Endothelial cell of umbilical vein (primary cell): ENCODE data around the gene PDE3A. TPM values are rescaled to one million over a fixed set of nuclear protein-coding genes. Genes with fewer than 3 reads are reported as not detected.

Experiments
- BruUV-seq: library from RNA; stranded (reverse); fragments of 400-500 nt; replicated peaks from 2 replicates; lab custom pipeline; 2021; lab: Mats Ljungman, UMichigan
- CTCF ChIA-PET: fragments of 300-600, 350-600 bp; sonication (Branson Sonifier 250); formaldehyde crosslinking; loops from one replicate; lab custom pipeline; 2021; ENCODE audit warnings: antibody characterized with exemption, inconsistent platforms; lab: Charles Lee
- POLR2A ChIA-PET: fragments of 300-600, 350-600 bp; sonication (Branson Sonifier 250); formaldehyde crosslinking; loops from one replicate; lab custom pipeline; 2021; ENCODE audit warnings: antibody characterized with exemption, inconsistent platforms; lab: Charles Lee
- DNase-seq: peaks from one replicate; pipeline ENCODE4 v3.0.0-alpha.2; 2011; ENCODE audit warnings: low read depth, low spot score
- FAIRE-seq: peaks from 2 replicates; lab custom pipeline; 2011; peaks lifted over from hg19 to GRCh38; lab: Jason Lieb, UNC
- H2AFZ ChIP-seq: 2 replicates; pipeline ENCODE4 v1.6.0; 2012; ENCODE audit warnings: low read depth, low read length, control low read depth, inconsistent platforms
- H3K27ac ChIP-seq: 2 replicates; pipeline ENCODE4 v1.5.1; 2011; ENCODE audit warnings: low read depth, mild to moderate bottlenecking, control low read depth, low read length, moderate library complexity; ENCODE audit not compliant: insufficient read depth
- H3K27me3 ChIP-seq, 2 experiments: 2 replicates each; pipeline versions ENCODE4 v1.6.0 to v1.6.1; 2011; ENCODE audit warnings: low read length in 2 of 2, mixed read lengths in 1 of 2; ENCODE audit not compliant: control insufficient read depth in 2 of 2, insufficient read depth in 2 of 2
- H3K36me3 ChIP-seq, 2 experiments: 2 replicates in 1 of 2; 3 replicates in 1 of 2; pipeline ENCODE4 v1.5.1; 2011; ENCODE audit warnings: low read length in 2 of 2, mild to moderate bottlenecking in 1 of 2, moderate library complexity in 1 of 2; ENCODE audit not compliant: control insufficient read depth in 2 of 2, insufficient read depth in 2 of 2; ENCODE audit errors: extremely low read depth in 1 of 2
- H3K4me1 ChIP-seq: 3 replicates; pipeline ENCODE4 v1.5.1; 2011; ENCODE audit warnings: mild to moderate bottlenecking, low read length; ENCODE audit not compliant: control insufficient read depth, insufficient read depth; ENCODE audit errors: extremely low read depth
- H3K4me2 ChIP-seq: 2 replicates; pipeline ENCODE4 v1.6.1; 2011; ENCODE audit warnings: low read length, control low read depth, mixed read lengths; ENCODE audit not compliant: insufficient read depth
- H3K4me3 ChIP-seq, 3 experiments: fragments of 200-600 bp in 1 of 3; sonication (generic), shearing (Covaris generic) in 1 of 3; replicated peaks in 1 of 3; 2 replicates each; pipeline ENCODE4 v1.5.1; 2011 to 2016; ENCODE audit warnings: control low read depth in 3 of 3, low read length in 3 of 3, mild to moderate bottlenecking in 2 of 3, inconsistent platforms in 1 of 3, low read depth in 1 of 3, moderate library complexity in 1 of 3; ENCODE audit not compliant: insufficient read depth in 1 of 3
- H3K79me2 ChIP-seq: 2 replicates; pipeline ENCODE4 v1.6.0; 2012; ENCODE audit warnings: low read length, inconsistent platforms; ENCODE audit not compliant: control insufficient read depth, insufficient read depth
- H3K9ac ChIP-seq: replicated peaks from 2 replicates; pipeline ENCODE3; 2011; ENCODE audit warnings: low read length, control low read depth; ENCODE audit not compliant: insufficient read depth; ENCODE audit errors: extremely low read depth
- H3K9me1 ChIP-seq: replicated peaks from 3 replicates; pipeline ENCODE4 v1.6.0; 2011; ENCODE audit warnings: mild to moderate bottlenecking, low read length; ENCODE audit not compliant: control insufficient read depth, insufficient read depth; ENCODE audit errors: extremely low read depth
- H3K9me3 ChIP-seq: replicated peaks from 2 replicates; pipeline ENCODE4 v1.5.1; 2012; ENCODE audit warnings: low read length, inconsistent platforms; ENCODE audit not compliant: control insufficient read depth, insufficient read depth
- H4K20me1 ChIP-seq: replicated peaks from 2 replicates; pipeline ENCODE3; 2011; ENCODE audit warnings: mild to moderate bottlenecking, low read length; ENCODE audit not compliant: control insufficient read depth, insufficient read depth; ENCODE audit errors: extremely low read depth
- EZH2 ChIP-seq: IDR thresholded peaks from 2 replicates; pipeline ENCODE4 v1.6.1; 2012; ENCODE audit warnings: borderline replicate concordance, low read depth, mild to moderate bottlenecking, moderate library complexity, low read length, inconsistent platforms; ENCODE audit not compliant: severe bottlenecking
- FOS ChIP-seq: IDR thresholded peaks from 2 replicates; pipeline ENCODE4 v1.6.1; 2011; ENCODE audit warnings: mild to moderate bottlenecking, low read length, moderate library complexity, borderline replicate concordance; ENCODE audit not compliant: insufficient read depth
- GATA2 ChIP-seq: IDR thresholded peaks from 2 replicates; pipeline ENCODE4 v1.7.0; 2011; ENCODE audit warnings: low read depth, mild to moderate bottlenecking, moderate library complexity, mixed read lengths, low read length; ENCODE audit not compliant: insufficient read length, insufficient read depth
- JUN ChIP-seq: IDR thresholded peaks from 2 replicates; pipeline ENCODE4 v1.6.1; 2011; ENCODE audit warnings: borderline replicate concordance, low read depth; ENCODE audit not compliant: insufficient read length, insufficient read depth
- MYC ChIP-seq: IDR thresholded peaks from one replicate; pipeline ENCODE4 v1.6.1; 2011; ENCODE audit warnings: mild to moderate bottlenecking, low read depth, low read length
- POLR2A ChIP-seq: IDR thresholded peaks from 2 replicates; pipeline ENCODE4 v1.6.1; 2012; ENCODE audit warnings: low read depth, mild to moderate bottlenecking, control low read depth, low read length
- POLR2AphosphoS5 ChIP-seq: IDR thresholded peaks from 2 replicates; pipeline ENCODE4 v1.6.1; 2012; ENCODE audit warnings: low read depth, mild to moderate bottlenecking, control low read depth, low read length, moderate library complexity; ENCODE audit not compliant: insufficient read depth
- dilution Hi-C: fragments of 300-500 bp; cut with MboI; formaldehyde crosslinking; loops from one replicate; pipeline ENCODE4 v1.15.0; 2019; ENCODE audit warnings: low sequenced_read_pairs; ENCODE audit not compliant: extremely low pct_ligation_motif_present
- intact Hi-C: fragments of 100-400 bp; cut with micrococcal nuclease; formaldehyde crosslinking; loops from one replicate; pipeline ENCODE4 v1.10.0; 2022
- polyA plus RNA-seq, 4 experiments: library from polyadenylated mRNA; depleted of rRNA in 3 of 4; stranded (reverse) in 3 of 4; unstranded in 1 of 4; fragments of >200 nt; gene quantifications; 2 replicates each; pipeline versions ENCODE4 v1.2.1 to v1.2.3, GENCODE V29; 2011 to 2012; ENCODE audit warnings: missing spikeins in 1 of 4
- total RNA-seq: library from RNA; stranded (reverse); gene quantifications from 2 replicates; pipeline ENCODE4 v1.2.3, GENCODE V29; 2021
- TF ChIP-seq, protein P1 (sequence below), 2 donors: IDR thresholded peaks; 1 replicate in 1 of 2; 2 replicates in 1 of 2; pipeline ENCODE4 v1.5.1; 2011; ENCODE audit warnings: low read length in 2 of 2, mild to moderate bottlenecking in 2 of 2, moderate library complexity in 2 of 2, control low read depth in 1 of 2, inconsistent platforms in 1 of 2, low read depth in 1 of 2; ENCODE audit not compliant: insufficient read depth in 1 of 2; ENCODE audit errors: extremely low read depth in 1 of 2
- TF ChIP-seq, protein P2 (sequence below): IDR thresholded peaks from 2 replicates; pipeline ENCODE4 v1.6.1; 2011; ENCODE audit not compliant: insufficient read depth, insufficient read length

Gene PDE3A
- total and polyA plus RNA-seq, 2 donors (not counting 3 experiments of a cell fraction or from before 2014, with no cell fraction given): 14.0 to 27.4 TPM

DNA sequence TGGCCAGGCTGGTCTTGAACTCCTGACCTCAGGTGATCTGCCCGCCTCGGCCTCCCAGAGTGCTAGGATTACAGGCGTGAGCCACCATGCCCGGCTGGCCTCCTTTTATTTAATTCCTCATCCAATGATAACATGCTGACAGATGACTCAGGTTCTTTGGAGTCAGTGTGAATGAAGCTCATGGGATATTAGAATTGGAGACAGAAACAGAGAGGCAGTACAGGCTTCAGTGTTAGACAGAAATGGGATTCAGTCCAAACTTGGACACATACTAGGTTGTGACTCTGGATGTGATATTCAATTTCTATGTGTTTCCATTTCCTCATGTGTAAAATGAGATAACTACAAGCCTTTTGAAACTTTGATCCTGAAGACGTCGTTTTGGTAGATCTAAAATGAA, 47.3 kb downstream of the PDE3A start:
- ChIA-PET CTCF (interaction anchor here (1.7 kb wide), 1 partner anchor 134 kb away, joined by 4 read pairs; no protein-coding TSS in a partner anchor), POLR2A (no interaction called here)
- Histone ChIP-seq H3K36me3 (no peaks in the 10 kb centered on the region), H3K9me1 (no peaks in the 10 kb centered on the region), H3K4me2 (no peak overlapping the region), H4K20me1 (peaks cover 8% of the 10 kb centered on the region), H3K4me1 (no peaks in the 10 kb centered on the region), H3K4me3 (no peak overlapping the region), H2AFZ (no peak overlapping the region), H3K79me2 (peaks cover 17% of the 10 kb centered on the region), H3K27ac (no peak overlapping the region), H3K9ac (no peak overlapping the region), H3K27me3 (no peaks in the 10 kb centered on the region), H3K9me3 (no peaks in the 10 kb centered on the region)
- intact Hi-C loops (no loop called here), dilution Hi-C loops (no loop called here)
- FAIRE-seq (no peak), DNase-seq (no peak)
- TF ChIP-seq POLR2A: no peak
- no TSS peak for BruUV-seq

DNA sequence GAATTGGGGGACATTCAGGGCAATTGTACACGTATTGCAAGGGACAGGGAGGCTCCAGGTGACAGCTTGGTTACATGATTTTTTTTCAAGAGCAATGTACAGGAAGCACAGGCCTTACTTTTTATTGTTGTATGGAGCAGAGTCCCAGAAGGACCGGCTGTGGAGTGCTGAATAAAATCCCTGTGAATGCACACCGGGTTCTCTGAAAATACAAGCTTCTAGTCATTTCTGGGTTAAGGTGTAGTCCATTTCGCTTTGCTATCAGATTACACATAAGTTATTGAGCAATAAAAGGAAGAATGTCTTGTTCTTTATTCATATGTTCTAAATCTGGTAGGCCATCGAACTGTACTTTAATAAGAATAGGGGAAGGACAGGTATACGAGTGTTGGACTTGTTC, 52.2 kb downstream of the PDE3A start:
- Histone ChIP-seq H2AFZ (no peak overlapping the region), H3K27me3 (no peaks in the 10 kb centered on the region), H3K79me2 (peaks cover 9% of the 10 kb centered on the region), H4K20me1 (no peaks in the 10 kb centered on the region), H3K4me3 (no peak overlapping the region), H3K9ac (no peak overlapping the region), H3K9me3 (no peaks in the 10 kb centered on the region), H3K4me2 (no peak overlapping the region), H3K27ac (no peak overlapping the region), H3K36me3 (no peaks in the 10 kb centered on the region), H3K9me1 (no peaks in the 10 kb centered on the region), H3K4me1 (no peaks in the 10 kb centered on the region)
- dilution Hi-C loops (no loop called here), intact Hi-C loops (no loop called here)
- ChIA-PET CTCF (no interaction called here), POLR2A (no interaction called here)
- TF ChIP-seq JUN (no peak), EZH2 (no peak), GATA2 (no peak), POLR2AphosphoS5 (no peak), POLR2A (no peak), FOS (no peak), MYC (no peak)
- TF ChIP-seq, protein P1, sequence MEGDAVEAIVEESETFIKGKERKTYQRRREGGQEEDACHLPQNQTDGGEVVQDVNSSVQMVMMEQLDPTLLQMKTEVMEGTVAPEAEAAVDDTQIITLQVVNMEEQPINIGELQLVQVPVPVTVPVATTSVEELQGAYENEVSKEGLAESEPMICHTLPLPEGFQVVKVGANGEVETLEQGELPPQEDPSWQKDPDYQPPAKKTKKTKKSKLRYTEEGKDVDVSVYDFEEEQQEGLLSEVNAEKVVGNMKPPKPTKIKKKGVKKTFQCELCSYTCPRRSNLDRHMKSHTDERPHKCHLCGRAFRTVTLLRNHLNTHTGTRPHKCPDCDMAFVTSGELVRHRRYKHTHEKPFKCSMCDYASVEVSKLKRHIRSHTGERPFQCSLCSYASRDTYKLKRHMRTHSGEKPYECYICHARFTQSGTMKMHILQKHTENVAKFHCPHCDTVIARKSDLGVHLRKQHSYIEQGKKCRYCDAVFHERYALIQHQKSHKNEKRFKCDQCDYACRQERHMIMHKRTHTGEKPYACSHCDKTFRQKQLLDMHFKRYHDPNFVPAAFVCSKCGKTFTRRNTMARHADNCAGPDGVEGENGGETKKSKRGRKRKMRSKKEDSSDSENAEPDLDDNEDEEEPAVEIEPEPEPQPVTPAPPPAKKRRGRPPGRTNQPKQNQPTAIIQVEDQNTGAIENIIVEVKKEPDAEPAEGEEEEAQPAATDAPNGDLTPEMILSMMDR (IDR thresholded peaks at IDR 0.05; ENCODE audit: extremely low read depth in 1 of 2, insufficient read depth in 1 of 2, low read depth in 1 of 2, low read length in 2 of 2): no peak
- TF ChIP-seq, protein P2, sequence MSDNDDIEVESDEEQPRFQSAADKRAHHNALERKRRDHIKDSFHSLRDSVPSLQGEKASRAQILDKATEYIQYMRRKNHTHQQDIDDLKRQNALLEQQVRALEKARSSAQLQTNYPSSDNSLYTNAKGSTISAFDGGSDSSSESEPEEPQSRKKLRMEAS: no peak
- FAIRE-seq (no peak), DNase-seq (no peak)
- no TSS peak for BruUV-seq
